GM12878 (cell line): Measurements from ENCODE around the gene ATG13. TPM values are rescaled to one million over a fixed set of nuclear protein-coding genes. Genes with fewer than 3 reads are reported as not detected.

Source experiments
- polyA plus RNA-seq, 11 experiments: library from polyadenylated mRNA; depleted of rRNA in 4 of 11; unstranded in 6 of 11; stranded (reverse) in 5 of 11; fragments of >200 nt; fragmentation: Nextera tagmentation in 4 of 11; fragmentation: Illumina TruSeq in 1 of 11; extraction: Ambion mirVana in 4 of 11; extraction: Trizol in 1 of 11; gene quantifications; 1 replicate in 1 of 11; 2 replicates in 10 of 11; pipeline versions ENCODE4 v1.2.1 to v1.2.3, GENCODE V29; 2011 to 2016; ENCODE audit warnings: inconsistent platforms in 2 of 11, missing spikeins in 2 of 11, low read depth in 1 of 11
- total RNA-seq, 4 experiments: library from RNA; depleted of rRNA in 3 of 4; stranded (reverse); fragments of >200 nt in 3 of 4; fragmentation: Illumina TruSeq in 1 of 4; extraction: Trizol in 1 of 4; gene quantifications; 2 replicates each; pipeline versions ENCODE4 v1.2.1 to v1.2.3, GENCODE V29; 2013 to 2021

Gene ATG13
- total and polyA plus RNA-seq, 10 of the 15 experiments (the other 5 are each of a cell fraction or from before 2014, with no cell fraction given) = 10.9 to 61.6 (median 50.9) TPM

Other genes with a start within 250 kb of the ATG13 start
Only the 7 nearest of the 8 such genes appear.
- gene CHRM4, start 225.8 kb upstream of the ATG13 start, total RNA-seq (2014; rRNA removed) = 0.23 TPM in 1 of 2 replicates, not detected in the other
- gene CHRM4, start 225.8 kb upstream of the ATG13 start, total RNA-seq (2014; rRNA removed; fragmentation: Illumina TruSeq; extraction: Trizol) = not detected in 2 replicates
- 0.13 TPM in 1 of 2 replicates, not detected in the other for gene CHRM4, start 225.8 kb upstream of the ATG13 start, total RNA-seq (2021)
- not detected in 2 replicates for gene CHRM4, start 225.8 kb upstream of the ATG13 start, polyA plus RNA-seq (2011; rRNA removed)
- 0.12 TPM in 1 of 2 replicates, not detected in the other for gene CHRM4, start 225.8 kb upstream of the ATG13 start, polyA plus RNA-seq (2014; fragmentation: Illumina TruSeq; extraction: Trizol)
- gene CHRM4, start 225.8 kb upstream of the ATG13 start, polyA plus RNA-seq (2014; fragmentation: Nextera tagmentation; extraction: Ambion mirVana) = not detected
- not detected in 2 replicates for gene CHRM4, start 225.8 kb upstream of the ATG13 start, polyA plus RNA-seq (2014; rRNA removed)
- not detected for gene CHRM4, start 225.8 kb upstream of the ATG13 start, polyA plus RNA-seq (2016; fragmentation: Nextera tagmentation; extraction: Ambion mirVana)
- gene AMBRA1, start 23.5 kb upstream of the ATG13 start, total RNA-seq (2014; rRNA removed) = 22.1 and 23.1 TPM in 2 replicates
- gene AMBRA1, start 23.5 kb upstream of the ATG13 start, total RNA-seq (2014; rRNA removed; fragmentation: Illumina TruSeq; extraction: Trizol) = 11.3 and 12.7 TPM in 2 replicates
- 30.5 and 34.3 TPM in 2 replicates for gene AMBRA1, start 23.5 kb upstream of the ATG13 start, total RNA-seq (2021)
- gene AMBRA1, start 23.5 kb upstream of the ATG13 start, polyA plus RNA-seq (2011; rRNA removed) = 5.8 and 15.6 TPM in 2 replicates
- gene AMBRA1, start 23.5 kb upstream of the ATG13 start, polyA plus RNA-seq (2014; fragmentation: Illumina TruSeq; extraction: Trizol) = 12.3 and 15.1 TPM in 2 replicates
- under 1 TPM; 0.57 to 0.58 TPM for gene AMBRA1, start 23.5 kb upstream of the ATG13 start, polyA plus RNA-seq (2014; fragmentation: Nextera tagmentation; extraction: Ambion mirVana)
- gene AMBRA1, start 23.5 kb upstream of the ATG13 start, polyA plus RNA-seq (2014; rRNA removed) = 14.7 and 15.6 TPM in 2 replicates
- 10 to 100 TPM; 12.4 to 12.5 TPM for gene AMBRA1, start 23.5 kb upstream of the ATG13 start, polyA plus RNA-seq (2016; fragmentation: Nextera tagmentation; extraction: Ambion mirVana)
- gene HARBI1, start 326 bp upstream of the ATG13 start, total RNA-seq (2014; rRNA removed) = 4.4 and 7.4 TPM in 2 replicates
- 4.3 and 5.0 TPM in 2 replicates for gene HARBI1, start 326 bp upstream of the ATG13 start, total RNA-seq (2014; rRNA removed; fragmentation: Illumina TruSeq; extraction: Trizol)
- 4.4 and 4.8 TPM in 2 replicates for gene HARBI1, start 326 bp upstream of the ATG13 start, total RNA-seq (2021)
- 3.5 and 3.6 TPM in 2 replicates for gene HARBI1, start 326 bp upstream of the ATG13 start, polyA plus RNA-seq (2011; rRNA removed)
- 4.2 and 5.2 TPM in 2 replicates for gene HARBI1, start 326 bp upstream of the ATG13 start, polyA plus RNA-seq (2014; fragmentation: Illumina TruSeq; extraction: Trizol)
- gene HARBI1, start 326 bp upstream of the ATG13 start, polyA plus RNA-seq (2014; fragmentation: Nextera tagmentation; extraction: Ambion mirVana) = 1 to 10 TPM; 5.1 to 7.5 TPM
- gene HARBI1, start 326 bp upstream of the ATG13 start, polyA plus RNA-seq (2014; rRNA removed) = 4.0 and 5.3 TPM in 2 replicates
- 1 to 10 TPM; 8.2 to 8.4 TPM for gene HARBI1, start 326 bp upstream of the ATG13 start, polyA plus RNA-seq (2016; fragmentation: Nextera tagmentation; extraction: Ambion mirVana)
- gene ARHGAP1, start 83.1 kb downstream of the ATG13 start, total RNA-seq (2014; rRNA removed) = 15.2 and 18.2 TPM in 2 replicates
- gene ARHGAP1, start 83.1 kb downstream of the ATG13 start, total RNA-seq (2014; rRNA removed; fragmentation: Illumina TruSeq; extraction: Trizol) = 11.4 and 13.8 TPM in 2 replicates
- 43.4 and 45.5 TPM in 2 replicates for gene ARHGAP1, start 83.1 kb downstream of the ATG13 start, total RNA-seq (2021)
- 5.8 and 17.6 TPM in 2 replicates for gene ARHGAP1, start 83.1 kb downstream of the ATG13 start, polyA plus RNA-seq (2011; rRNA removed)
- 17.1 and 32.2 TPM in 2 replicates for gene ARHGAP1, start 83.1 kb downstream of the ATG13 start, polyA plus RNA-seq (2014; fragmentation: Illumina TruSeq; extraction: Trizol)
- 1 to 10 TPM; 4.3 to 9.4 TPM for gene ARHGAP1, start 83.1 kb downstream of the ATG13 start, polyA plus RNA-seq (2014; fragmentation: Nextera tagmentation; extraction: Ambion mirVana)
- gene ARHGAP1, start 83.1 kb downstream of the ATG13 start, polyA plus RNA-seq (2014; rRNA removed) = 28.1 and 32.7 TPM in 2 replicates
- gene ARHGAP1, start 83.1 kb downstream of the ATG13 start, polyA plus RNA-seq (2016; fragmentation: Nextera tagmentation; extraction: Ambion mirVana) = 10 to 100 TPM; 32.6 to 36.6 TPM
- 7.9 and 8.4 TPM in 2 replicates for gene ZNF408, start 83.5 kb downstream of the ATG13 start, total RNA-seq (2014; rRNA removed)
- 5.9 and 6.3 TPM in 2 replicates for gene ZNF408, start 83.5 kb downstream of the ATG13 start, total RNA-seq (2014; rRNA removed; fragmentation: Illumina TruSeq; extraction: Trizol)
- gene ZNF408, start 83.5 kb downstream of the ATG13 start, total RNA-seq (2021) = 11.3 and 12.1 TPM in 2 replicates
- gene ZNF408, start 83.5 kb downstream of the ATG13 start, polyA plus RNA-seq (2011; rRNA removed) = 3.1 and 5.9 TPM in 2 replicates
- gene ZNF408, start 83.5 kb downstream of the ATG13 start, polyA plus RNA-seq (2014; fragmentation: Illumina TruSeq; extraction: Trizol) = 1.4 and 4.3 TPM in 2 replicates
- gene ZNF408, start 83.5 kb downstream of the ATG13 start, polyA plus RNA-seq (2014; fragmentation: Nextera tagmentation; extraction: Ambion mirVana) = under 1 TPM; 0.19 to 0.35 TPM
- gene ZNF408, start 83.5 kb downstream of the ATG13 start, polyA plus RNA-seq (2014; rRNA removed) = 8.0 and 8.8 TPM in 2 replicates
- gene ZNF408, start 83.5 kb downstream of the ATG13 start, polyA plus RNA-seq (2016; fragmentation: Nextera tagmentation; extraction: Ambion mirVana) = 10 to 100 TPM in 1 of 2 experiments, 1 to 10 TPM in 1; 9.2 to 10.3 TPM
- 0.23 TPM in 1 of 2 replicates, not detected in the other for gene F2, start 101.7 kb downstream of the ATG13 start, total RNA-seq (2014; rRNA removed)
- gene F2, start 101.7 kb downstream of the ATG13 start, total RNA-seq (2014; rRNA removed; fragmentation: Illumina TruSeq; extraction: Trizol) = not detected in 2 replicates
- gene F2, start 101.7 kb downstream of the ATG13 start, total RNA-seq (2021) = 0.32 and 0.72 TPM in 2 replicates
- gene F2, start 101.7 kb downstream of the ATG13 start, polyA plus RNA-seq (2011; rRNA removed) = not detected in 2 replicates
- gene F2, start 101.7 kb downstream of the ATG13 start, polyA plus RNA-seq (2014; fragmentation: Illumina TruSeq; extraction: Trizol) = not detected in 2 replicates
- not detected for gene F2, start 101.7 kb downstream of the ATG13 start, polyA plus RNA-seq (2014; fragmentation: Nextera tagmentation; extraction: Ambion mirVana)
- not detected in 2 replicates for gene F2, start 101.7 kb downstream of the ATG13 start, polyA plus RNA-seq (2014; rRNA removed)
- not detected for gene F2, start 101.7 kb downstream of the ATG13 start, polyA plus RNA-seq (2016; fragmentation: Nextera tagmentation; extraction: Ambion mirVana)
- 76.1 and 83.4 TPM in 2 replicates for gene CKAP5, start 228.7 kb downstream of the ATG13 start, total RNA-seq (2014; rRNA removed)
- gene CKAP5, start 228.7 kb downstream of the ATG13 start, total RNA-seq (2014; rRNA removed; fragmentation: Illumina TruSeq; extraction: Trizol) = 98.8 and 103 TPM in 2 replicates
- gene CKAP5, start 228.7 kb downstream of the ATG13 start, total RNA-seq (2021) = 106 and 121 TPM in 2 replicates
- gene CKAP5, start 228.7 kb downstream of the ATG13 start, polyA plus RNA-seq (2011; rRNA removed) = 127 and 161 TPM in 2 replicates
- gene CKAP5, start 228.7 kb downstream of the ATG13 start, polyA plus RNA-seq (2014; fragmentation: Illumina TruSeq; extraction: Trizol) = 92.1 and 116 TPM in 2 replicates
- gene CKAP5, start 228.7 kb downstream of the ATG13 start, polyA plus RNA-seq (2014; fragmentation: Nextera tagmentation; extraction: Ambion mirVana) = 10 to 100 TPM; 20.1 to 37.5 TPM
- 64.1 and 66.8 TPM in 2 replicates for gene CKAP5, start 228.7 kb downstream of the ATG13 start, polyA plus RNA-seq (2014; rRNA removed)
- 10 to 100 TPM; 62.2 to 76.3 TPM for gene CKAP5, start 228.7 kb downstream of the ATG13 start, polyA plus RNA-seq (2016; fragmentation: Nextera tagmentation; extraction: Ambion mirVana)